Measurements from ENCODE around the gene CKAP5.

The CKAP5 gene

DNA sequence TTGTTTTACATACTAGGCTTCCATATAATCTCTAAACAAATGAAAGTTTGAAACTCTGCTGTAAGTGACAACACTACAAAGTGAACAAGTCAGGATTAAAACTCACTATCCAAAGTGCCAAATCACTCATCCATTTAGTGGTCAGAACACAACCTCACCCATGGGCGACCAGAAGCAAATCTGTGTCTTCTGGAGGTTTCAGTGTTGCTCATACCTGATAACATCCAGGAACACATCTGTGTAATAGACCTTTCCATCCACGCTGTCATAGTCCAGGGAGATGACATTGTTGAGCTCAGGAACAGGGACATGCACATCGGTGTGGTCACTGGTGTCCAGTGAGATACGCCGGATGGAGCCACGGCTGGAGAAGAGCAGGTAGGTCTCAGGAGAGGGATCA is 28.5 kb upstream of the CKAP5 start:
- H3K4me1 Mint-ChIP-seq: no peaks in the 10 kb centered on the region
- DNase-seq: no peak
- H3K27me3 Mint-ChIP-seq: peaks cover 46% of the 10 kb centered on the region
- no peak overlapping the region for H3K27ac Mint-ChIP-seq
- H3K4me3 Mint-ChIP-seq: no peak overlapping the region
- H3K36me3 Mint-ChIP-seq: no peaks in the 10 kb centered on the region
- no peaks in the 10 kb centered on the region for H3K9me3 Mint-ChIP-seq
- CTCF ChIA-PET: no interaction called here

DNA sequence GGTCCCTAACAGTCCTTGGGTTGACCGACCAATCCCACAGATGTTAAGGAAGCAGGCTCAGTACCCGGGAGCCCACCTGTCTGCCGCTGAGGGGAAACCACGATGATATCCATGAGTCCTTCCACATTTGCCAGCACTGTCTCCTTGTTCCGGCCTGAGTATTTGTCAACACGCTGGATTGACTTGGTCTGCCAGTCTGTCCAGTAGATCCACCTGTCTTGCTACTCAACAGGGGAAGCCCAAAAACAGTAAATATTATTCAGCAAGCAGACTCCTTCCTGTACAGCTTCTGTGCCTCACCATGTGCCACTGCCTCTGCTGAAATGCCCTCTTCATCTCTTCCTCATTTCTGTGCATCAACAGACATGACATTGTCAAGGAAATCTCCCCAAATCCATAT is 22.8 kb upstream of the CKAP5 start:
- H3K9me3 Mint-ChIP-seq: no peaks in the 10 kb centered on the region
- peaks cover 31% of the 10 kb centered on the region for H3K27me3 Mint-ChIP-seq
- CTCF ChIA-PET: no interaction called here
- H3K36me3 Mint-ChIP-seq: no peaks in the 10 kb centered on the region
- no peak overlapping the region for H3K4me3 Mint-ChIP-seq
- H3K4me1 Mint-ChIP-seq: no peaks in the 10 kb centered on the region
- H3K27ac Mint-ChIP-seq: no peak overlapping the region
- no peak for DNase-seq

DNA sequence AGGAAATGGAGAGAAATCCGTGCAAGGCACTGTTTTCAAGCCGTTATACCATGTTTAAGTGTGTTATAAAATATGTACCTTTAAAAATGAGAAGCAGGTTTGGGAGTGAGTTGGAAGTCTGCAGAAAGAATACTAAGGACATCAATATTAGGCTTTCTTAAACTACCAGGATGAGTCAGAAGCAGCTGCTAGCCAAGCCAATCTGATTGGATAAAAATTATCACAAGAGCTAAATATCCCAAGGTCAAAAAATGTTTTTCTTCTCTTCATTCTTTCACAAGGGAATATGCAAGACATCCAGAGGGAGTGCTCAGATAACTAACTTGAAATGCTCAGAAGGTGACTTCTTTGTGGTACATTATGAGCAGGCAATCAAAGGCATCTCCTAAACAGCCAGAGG is 19.3 kb upstream of the CKAP5 start:
- Mint-ChIP-seq H3K27ac (no peak overlapping the region), H3K36me3 (no peaks in the 10 kb centered on the region), H3K4me3 (no peak overlapping the region), H3K9me3 (no peaks in the 10 kb centered on the region), H3K27me3 (peaks cover 21% of the 10 kb centered on the region), H3K4me1 (no peaks in the 10 kb centered on the region)
- no peak for DNase-seq
- CTCF ChIA-PET: no interaction called here

DNA sequence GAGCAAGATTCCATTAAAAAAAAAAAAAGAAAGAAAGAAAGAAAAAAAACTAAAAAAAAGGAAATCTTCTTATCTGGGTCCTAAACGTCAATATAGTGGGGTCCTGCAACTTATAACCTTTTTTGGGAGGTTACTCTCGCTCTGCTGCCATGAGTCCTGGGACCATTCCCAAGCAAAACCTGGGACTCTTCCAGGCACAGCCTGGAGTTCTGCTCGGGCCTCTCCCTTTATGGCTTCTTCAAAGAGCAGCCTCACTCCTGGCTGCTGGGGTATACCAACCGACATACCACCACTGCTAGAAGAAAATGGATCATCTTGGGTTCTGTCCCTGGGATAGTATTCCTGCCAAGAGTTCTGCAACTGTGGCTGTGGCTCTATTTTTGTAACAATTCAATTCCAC is 14.1 kb upstream of the CKAP5 start:
- no peak overlapping the region for H3K27ac Mint-ChIP-seq
- H3K4me3 Mint-ChIP-seq: no peak overlapping the region
- CTCF ChIA-PET: no interaction called here
- no peaks in the 10 kb centered on the region for H3K9me3 Mint-ChIP-seq
- DNase-seq: no peak
- peaks cover 34% of the 10 kb centered on the region for H3K27me3 Mint-ChIP-seq
- no peaks in the 10 kb centered on the region for H3K36me3 Mint-ChIP-seq
- no peaks in the 10 kb centered on the region for H3K4me1 Mint-ChIP-seq

DNA sequence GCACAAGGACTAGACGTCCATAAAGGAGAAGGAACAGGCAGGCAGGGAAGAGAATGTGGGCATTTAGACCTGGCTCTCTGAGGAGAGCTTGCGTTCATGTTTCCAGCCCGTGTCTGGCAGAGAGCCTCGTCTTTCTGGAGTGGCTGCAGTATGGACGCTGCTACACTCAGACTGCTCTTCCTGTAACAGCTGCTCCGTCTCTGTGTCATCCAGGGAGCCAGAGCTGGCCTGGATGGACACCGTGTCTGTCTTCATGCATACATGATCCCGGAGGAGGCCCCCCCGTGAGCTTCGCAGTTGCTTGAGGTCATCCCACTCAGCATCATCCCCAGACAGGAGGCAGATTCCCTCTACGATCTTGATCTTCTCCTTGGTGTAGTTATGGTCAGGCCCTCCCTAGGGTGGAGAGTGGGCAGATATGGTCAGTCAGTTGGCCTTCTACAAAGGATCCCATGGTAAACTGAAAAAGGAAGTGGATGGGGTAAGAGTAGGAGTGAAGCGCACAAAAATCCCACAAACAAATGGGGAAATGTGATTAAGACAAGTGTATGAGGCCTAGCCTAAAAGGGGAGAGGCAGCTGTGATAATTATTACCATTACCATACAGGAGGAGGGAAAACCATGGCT is 13.0 kb upstream of the CKAP5 start:
- no peaks in the 10 kb centered on the region for H3K36me3 Mint-ChIP-seq
- no peak overlapping the region for H3K4me3 Mint-ChIP-seq
- peaks cover 34% of the 10 kb centered on the region for H3K27me3 Mint-ChIP-seq
- CTCF ChIA-PET: interaction anchor here (0.6 kb wide), 1 partner anchor 133 kb away, joined by 3 read pairs; no protein-coding TSS in a partner anchor
- no peak overlapping the region for H3K27ac Mint-ChIP-seq
- no peaks in the 10 kb centered on the region for H3K9me3 Mint-ChIP-seq
- no peaks in the 10 kb centered on the region for H3K4me1 Mint-ChIP-seq
- DNase-seq: no peak

DNA sequence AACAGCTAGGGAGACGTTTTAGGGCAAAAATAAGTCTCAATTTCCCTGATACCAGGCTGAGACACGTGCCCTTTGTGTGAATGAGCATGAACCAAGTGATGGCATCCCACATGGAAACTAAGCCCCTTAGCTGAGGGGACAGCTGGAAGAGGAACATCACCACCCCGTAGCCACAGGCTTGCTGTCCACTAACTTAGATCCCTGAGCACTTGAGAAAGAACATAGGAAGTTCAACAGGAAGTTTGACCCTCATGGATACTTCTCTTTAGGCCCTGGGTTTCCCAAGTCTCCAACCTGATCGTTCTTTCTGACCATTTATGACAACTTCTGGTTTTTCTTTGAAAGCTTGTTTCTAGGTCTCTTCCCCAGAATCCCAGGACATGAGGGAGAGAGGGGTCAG is 11.6 kb upstream of the CKAP5 start:
- Mint-ChIP-seq H3K9me3 (no peaks in the 10 kb centered on the region), H3K27me3 (peaks cover 27% of the 10 kb centered on the region), H3K4me3 (no peak overlapping the region), H3K4me1 (no peaks in the 10 kb centered on the region), H3K36me3 (no peaks in the 10 kb centered on the region), H3K27ac (no peak overlapping the region)
- no peak for DNase-seq
- CTCF ChIA-PET: no interaction called here

DNA sequence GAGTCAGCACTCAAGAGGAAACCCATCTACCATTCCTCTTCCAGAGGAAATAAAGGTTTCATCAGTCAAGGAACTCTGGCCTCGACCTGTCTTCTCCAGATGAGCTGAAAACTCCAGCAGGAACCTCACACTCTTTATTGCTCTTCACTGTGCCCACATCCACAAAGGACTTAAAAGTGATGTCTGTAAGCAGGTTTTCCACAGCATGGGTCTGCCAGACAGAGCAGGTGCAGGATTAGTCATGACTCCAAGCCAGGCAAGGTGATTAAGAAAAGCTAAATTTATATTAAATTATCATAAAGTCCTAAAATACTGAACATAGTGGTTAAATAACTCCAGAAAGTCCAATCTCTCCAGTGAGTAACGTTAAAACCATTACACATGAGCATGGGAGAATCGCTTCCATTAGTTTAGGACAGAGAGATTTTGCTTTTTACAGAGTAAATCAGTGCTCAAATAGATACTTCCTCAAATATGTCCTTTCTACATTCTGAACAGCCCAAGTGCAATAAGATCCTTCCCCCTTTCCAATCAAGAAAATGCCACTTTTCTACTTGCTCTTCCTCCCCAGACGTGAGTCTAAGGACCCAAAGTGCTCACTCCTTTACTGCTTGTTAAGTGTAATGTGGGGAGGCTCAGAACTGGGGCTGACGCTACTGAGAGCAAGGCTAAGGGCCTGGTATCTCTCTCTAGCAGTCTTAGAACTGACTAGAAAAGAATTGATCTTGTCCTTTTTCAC is 10.7 kb upstream of the CKAP5 start:
- Mint-ChIP-seq H3K27ac (no peak overlapping the region), H3K36me3 (no peaks in the 10 kb centered on the region), H3K4me3 (no peak overlapping the region), H3K27me3 (peaks cover 23% of the 10 kb centered on the region), H3K4me1 (no peaks in the 10 kb centered on the region), H3K9me3 (no peaks in the 10 kb centered on the region)
- no peak for DNase-seq
- CTCF ChIA-PET: no interaction called here

DNA sequence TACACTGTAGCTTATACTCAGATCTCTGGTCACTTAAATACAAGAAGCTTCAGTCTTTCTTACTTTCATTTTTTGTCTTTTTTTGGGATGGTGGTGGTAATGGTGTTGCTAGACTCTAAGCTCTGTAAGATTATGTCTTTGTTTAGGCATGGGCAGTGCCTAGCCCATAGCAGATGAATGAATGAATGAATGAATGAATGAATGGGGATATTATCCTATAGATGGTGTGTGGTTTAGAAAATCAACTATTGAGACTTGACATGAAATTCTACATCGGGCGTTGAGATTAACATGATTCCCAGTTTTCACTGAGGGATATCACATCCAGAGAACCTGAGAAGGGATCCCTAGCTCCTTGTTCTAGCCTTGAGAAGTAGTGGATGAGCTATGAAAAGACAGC is 9.8 kb upstream of the CKAP5 start:
- peaks cover 23% of the 10 kb centered on the region for H3K27me3 Mint-ChIP-seq
- H3K27ac Mint-ChIP-seq: no peak overlapping the region
- H3K4me3 Mint-ChIP-seq: no peak overlapping the region
- DNase-seq: no peak
- CTCF ChIA-PET: no interaction called here
- no peaks in the 10 kb centered on the region for H3K9me3 Mint-ChIP-seq
- no peaks in the 10 kb centered on the region for H3K4me1 Mint-ChIP-seq
- H3K36me3 Mint-ChIP-seq: no peaks in the 10 kb centered on the region

DNA sequence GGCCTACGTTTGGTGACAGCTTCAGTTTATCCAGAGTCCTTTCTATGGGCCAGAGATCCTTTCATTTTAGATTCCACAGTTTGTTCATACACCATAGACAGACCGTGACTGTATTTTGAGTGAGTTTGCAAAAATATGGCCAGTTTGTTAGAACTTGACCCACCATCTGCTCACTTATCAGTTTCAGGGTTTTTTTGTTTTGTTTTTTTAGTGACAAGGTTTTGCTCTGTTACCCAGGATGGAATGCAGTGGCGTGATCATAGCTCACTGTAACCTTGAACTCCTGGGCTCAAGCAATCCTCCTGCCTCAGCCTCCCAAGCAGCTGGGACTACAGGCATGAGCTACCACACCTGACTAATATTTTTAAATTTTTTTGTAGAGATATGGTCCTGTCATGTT is 9.1 kb upstream of the CKAP5 start:
- no peaks in the 10 kb centered on the region for H3K4me1 Mint-ChIP-seq

DNA sequence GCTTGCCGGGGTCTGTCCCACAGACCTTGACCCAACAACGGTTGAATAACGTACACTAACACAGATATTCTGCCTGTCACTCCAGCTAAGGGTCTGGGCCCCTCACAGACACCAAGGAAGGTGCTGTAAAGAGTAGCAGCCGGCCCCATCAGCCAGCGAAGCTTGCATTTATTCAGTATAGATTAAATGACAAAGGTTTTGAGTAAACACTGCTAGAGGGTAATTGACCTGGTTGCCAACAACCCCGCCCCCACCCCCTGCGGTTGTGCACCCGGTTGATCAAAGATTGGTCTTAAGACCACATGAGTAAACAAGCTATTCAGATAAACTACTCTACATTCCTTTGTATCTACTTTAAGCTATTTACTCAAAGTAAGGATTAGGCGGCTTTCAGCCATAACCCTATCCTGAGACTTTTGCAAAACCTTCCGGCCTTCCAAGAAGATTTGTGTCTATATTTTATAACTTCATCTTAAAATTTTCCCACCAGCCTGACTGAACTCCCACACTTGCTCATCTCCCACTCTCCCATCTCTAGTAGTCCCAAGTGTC is 4.8 kb upstream of the CKAP5 start:
- Mint-ChIP-seq H3K4me1 (peaks cover 11% of the 10 kb centered on the region), H3K27ac (no peak overlapping the region), H3K36me3 (no peaks in the 10 kb centered on the region), H3K4me3 (no peak overlapping the region), H3K27me3 (peaks cover 5% of the 10 kb centered on the region), H3K9me3 (no peaks in the 10 kb centered on the region)
- no peak for DNase-seq
- CTCF ChIA-PET: no interaction called here

More for the DNA sequence above, 9.1 kb upstream of the CKAP5 start:
- Mint-ChIP-seq H3K9me3 (no peaks in the 10 kb centered on the region), H3K4me3 (no peak overlapping the region), H3K27ac (no peak overlapping the region), H3K27me3 (peaks cover 21% of the 10 kb centered on the region), H3K36me3 (no peaks in the 10 kb centered on the region)
- CTCF ChIA-PET: interaction anchor here (0.7 kb wide), 1 partner anchor 513 kb away, joined by 3 read pairs; no protein-coding TSS in a partner anchor
- no peak for DNase-seq

DNA sequence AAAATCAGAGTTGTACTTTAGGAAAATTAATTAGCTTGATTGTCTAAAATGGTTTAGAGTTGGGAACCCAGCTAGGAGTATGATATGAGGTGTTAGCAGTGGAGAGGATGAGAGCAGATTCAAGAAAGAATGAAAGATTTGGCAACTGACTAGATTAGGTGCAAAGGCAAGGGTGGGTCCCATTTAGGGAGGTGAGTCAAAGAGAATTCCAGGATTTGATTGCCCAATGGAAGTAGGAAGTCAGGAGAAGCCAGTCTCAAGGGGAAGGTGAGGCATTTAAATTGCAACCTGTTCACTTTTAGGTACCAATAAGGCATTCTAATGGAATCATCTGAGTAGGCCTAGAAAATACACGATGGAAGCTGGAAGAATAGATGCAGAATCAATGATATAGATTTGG is 3.6 kb upstream of the CKAP5 start:
- CTCF ChIA-PET: no interaction called here
- no peak for DNase-seq
- Mint-ChIP-seq H3K4me1 (peaks cover 21% of the 10 kb centered on the region), H3K9me3 (no peaks in the 10 kb centered on the region), H3K27me3 (peaks cover 5% of the 10 kb centered on the region), H3K27ac (no peak overlapping the region), H3K36me3 (no peaks in the 10 kb centered on the region), H3K4me3 (no peak overlapping the region)

DNA sequence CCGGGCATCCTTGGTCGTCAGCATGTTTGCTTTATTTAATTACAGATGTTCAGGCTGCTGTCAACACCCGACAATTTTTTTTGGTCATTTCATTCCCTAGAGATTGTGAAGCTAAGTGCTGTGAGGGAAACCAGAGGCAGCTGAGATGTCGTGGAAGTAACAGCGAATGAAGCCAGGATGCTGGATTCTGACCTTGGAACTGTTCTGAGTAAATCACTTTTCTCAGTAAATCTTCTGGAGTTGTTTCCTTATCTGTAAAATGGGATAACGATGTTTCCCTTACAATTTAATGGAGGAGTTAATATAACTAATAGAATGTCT is 390 bp upstream of the CKAP5 start:
- Mint-ChIP-seq H3K9me3 (no peaks in the 10 kb centered on the region), H3K36me3 (peaks cover 2% of the 10 kb centered on the region), H3K27me3 (peaks cover 5% of the 10 kb centered on the region), H3K4me3 (peak overlapping the region; percentile 96), H3K27ac (peak overlapping the region; percentile 95), H3K4me1 (peaks cover 45% of the 10 kb centered on the region)
- DNase-seq: no peak
- CTCF ChIA-PET: interaction anchor here (0.6 kb wide), 1 partner anchor 36 kb away, joined by 3 read pairs; no protein-coding TSS in a partner anchor

DNA sequence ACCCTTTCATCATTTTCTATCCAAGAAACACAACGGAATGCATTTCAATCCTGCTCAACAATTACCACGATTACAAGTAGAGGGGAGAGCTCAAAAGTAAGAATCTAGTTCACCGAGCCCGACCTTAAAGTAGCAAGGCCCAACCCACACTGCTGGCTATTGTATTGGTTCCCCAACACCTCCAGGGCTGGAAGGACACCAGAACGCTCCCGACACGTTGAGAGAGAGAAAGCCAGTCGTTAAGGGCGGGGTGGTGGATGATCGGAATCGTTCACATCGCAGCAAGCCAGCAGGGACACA is 690 bp downstream of the CKAP5 start:
- Mint-ChIP-seq H3K4me3 (peak overlapping the region; percentile 87), H3K36me3 (peaks cover 3% of the 10 kb centered on the region), H3K9me3 (no peaks in the 10 kb centered on the region), H3K4me1 (peaks cover 47% of the 10 kb centered on the region), H3K27ac (peak overlapping the region; percentile 94), H3K27me3 (peaks cover 5% of the 10 kb centered on the region)
- CTCF ChIA-PET: no interaction called here
- no peak for DNase-seq

DNA sequence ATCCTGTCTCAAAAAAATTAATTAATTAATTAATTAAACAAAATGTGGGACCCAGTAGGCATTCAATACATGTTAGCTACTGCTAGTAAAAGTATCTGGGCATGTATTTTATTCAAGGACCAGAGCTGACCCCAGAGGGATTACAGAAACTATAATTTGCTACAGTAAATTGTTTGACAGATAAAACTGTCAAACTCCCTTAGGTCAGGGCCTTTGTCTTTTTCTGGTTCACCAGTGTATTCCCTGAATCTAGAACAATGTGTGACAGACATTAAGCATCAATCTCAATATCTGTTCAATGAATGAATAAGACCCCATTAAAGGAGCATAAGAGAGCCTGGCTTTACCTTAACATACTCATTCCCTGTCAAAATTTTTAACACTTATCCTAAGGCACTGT is 6.0 kb downstream of the CKAP5 start:
- no peaks in the 10 kb centered on the region for H3K27me3 Mint-ChIP-seq
- no peaks in the 10 kb centered on the region for H3K9me3 Mint-ChIP-seq
- no peak overlapping the region for H3K4me3 Mint-ChIP-seq
- no peak overlapping the region for H3K27ac Mint-ChIP-seq
- peaks cover 5% of the 10 kb centered on the region for H3K36me3 Mint-ChIP-seq
- DNase-seq: no peak
- peaks cover 54% of the 10 kb centered on the region for H3K4me1 Mint-ChIP-seq
- CTCF ChIA-PET: no interaction called here

DNA sequence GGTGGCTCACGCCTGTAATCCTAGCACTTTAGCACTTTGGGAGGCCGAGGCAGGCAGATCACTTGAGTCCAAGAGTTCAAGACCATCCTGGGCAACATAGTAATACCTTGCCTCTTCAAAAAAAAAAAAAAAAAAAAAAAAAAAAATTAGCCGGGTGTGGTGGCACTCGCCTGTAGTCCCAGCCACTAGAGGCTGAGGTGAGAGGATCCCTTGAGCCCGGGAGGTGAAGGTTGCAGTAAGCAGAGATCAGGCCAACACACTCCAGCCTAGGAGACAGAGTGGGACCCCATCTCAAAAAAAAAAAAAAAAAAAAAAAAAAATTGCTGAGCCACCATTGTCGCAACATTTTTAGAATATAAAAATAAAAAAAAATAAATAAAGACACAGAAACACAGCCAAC is 7.6 kb downstream of the CKAP5 start:
- CTCF ChIA-PET: no interaction called here
- H3K9me3 Mint-ChIP-seq: no peaks in the 10 kb centered on the region
- no peak overlapping the region for H3K27ac Mint-ChIP-seq
- H3K36me3 Mint-ChIP-seq: peaks cover 7% of the 10 kb centered on the region
- no peak for DNase-seq
- no peak overlapping the region for H3K4me3 Mint-ChIP-seq
- no peaks in the 10 kb centered on the region for H3K27me3 Mint-ChIP-seq
- H3K4me1 Mint-ChIP-seq: peaks cover 38% of the 10 kb centered on the region
